GM19043 (cell line): Measurements from ENCODE around the gene HOXA4.

Experiments used
- ATAC-seq: cut with Tn5 transposase; IDR thresholded peaks from one replicate; pipeline ENCODE4 v1.9.1; 2021; ENCODE audit warnings: low read depth; ENCODE audit not compliant: unreplicated experiment

The HOXA4 gene

GRCh38 chr7:27170426-27171324, 40.1 kb upstream of the HOXA4 start:
- no peak for ATAC-seq

GRCh38 chr7:27169658-27170425, 39.3 kb upstream of the HOXA4 start:
- no peak for ATAC-seq

GRCh38 chr7:27168265-27168947, 37.8 kb upstream of the HOXA4 start:
- ATAC-seq = no peak

GRCh38 chr7:27167916-27168264, 37.3 kb upstream of the HOXA4 start:
- no peak for ATAC-seq

GRCh38 chr7:27166531-27167505, 36.3 kb upstream of the HOXA4 start:
- ATAC-seq = no peak

DNA sequence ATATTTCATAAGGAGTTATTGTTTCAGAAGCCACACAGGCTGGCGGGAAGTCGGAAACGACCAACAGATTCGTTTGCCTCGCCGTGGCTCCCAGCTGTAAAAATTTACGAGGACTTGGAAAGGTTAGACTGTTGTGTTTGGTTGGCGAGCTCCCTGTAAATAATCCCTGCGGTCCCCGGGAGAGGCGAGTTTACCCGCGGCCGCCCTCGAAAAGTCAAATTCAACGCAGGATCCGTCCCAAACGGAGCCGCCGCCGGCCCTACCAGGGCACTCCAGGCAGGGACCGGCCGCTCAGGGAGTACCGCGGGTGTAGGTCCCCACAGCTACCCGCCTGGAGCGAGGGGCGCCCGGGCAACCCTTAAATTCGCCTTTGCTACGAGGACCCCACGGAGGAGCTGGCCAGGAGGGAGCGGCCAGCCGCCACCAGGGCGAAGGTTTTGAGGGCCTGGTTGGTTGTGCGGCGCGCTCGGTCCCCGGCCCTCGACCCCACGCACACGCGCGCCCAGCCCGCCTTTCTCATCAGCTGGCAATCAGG, 35.5 kb upstream of the HOXA4 start:
- ATAC-seq = no peak

DNA sequence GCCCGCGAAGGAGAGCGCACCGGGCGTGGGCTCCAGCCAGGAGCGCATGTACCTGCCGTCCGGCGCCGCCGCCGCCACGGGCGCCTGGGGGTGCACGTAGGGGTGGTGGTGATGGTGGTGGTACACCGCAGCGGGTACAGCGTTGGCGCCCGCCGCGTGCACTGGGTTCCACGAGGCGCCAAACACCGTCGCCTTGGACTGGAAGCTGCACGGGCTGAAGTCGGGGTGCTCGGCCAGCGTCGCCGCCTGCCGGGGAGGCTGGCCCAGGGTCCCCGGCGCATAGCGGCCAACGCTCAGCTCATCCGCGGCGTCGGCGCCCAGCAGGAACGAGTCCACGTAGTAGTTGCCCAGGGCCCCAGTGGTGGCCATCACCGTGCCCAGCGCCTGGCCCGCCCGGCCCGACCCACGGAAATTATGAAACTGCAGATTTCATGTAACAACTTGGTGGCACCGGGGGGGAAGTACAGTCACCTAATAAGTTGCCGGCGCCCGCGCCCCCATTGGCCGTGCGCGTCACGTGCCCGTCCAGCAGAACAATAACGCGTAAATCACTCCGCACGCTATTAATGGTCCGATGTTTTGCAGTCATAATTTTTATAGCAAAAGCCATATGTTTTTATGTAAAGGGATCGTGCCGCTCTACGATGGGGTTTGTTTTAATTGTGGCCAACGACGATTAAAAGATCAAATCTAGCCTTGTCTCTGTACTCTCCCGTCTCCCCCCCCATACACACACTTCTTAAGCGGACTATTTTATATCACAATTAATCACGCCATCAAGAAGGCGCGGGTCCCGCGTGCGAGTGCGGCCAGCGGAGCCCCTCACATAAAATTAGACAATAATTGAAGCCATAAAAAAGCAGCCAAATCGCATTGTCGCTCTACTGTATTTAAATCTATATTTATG, 34.8 kb upstream of the HOXA4 start, which contains the start of gene HOXA9:
HOXA9 (minus strand) TSS at position 449 of the 907 bp plus-strand sequence; CDS start at position 369, 80 bp downstream.
- no peak for ATAC-seq

GRCh38 chr7:27164367-27165088, 34.0 kb upstream of the HOXA4 start:
- no peak for ATAC-seq

GRCh38 chr7:27164045-27164366, 33.4 kb upstream of the HOXA4 start:
- no peak for ATAC-seq

- no peak for ATAC-seq
These were observed 32.9 kb upstream of the HOXA4 start for GRCh38 chr7:27163288-27164044.

DNA sequence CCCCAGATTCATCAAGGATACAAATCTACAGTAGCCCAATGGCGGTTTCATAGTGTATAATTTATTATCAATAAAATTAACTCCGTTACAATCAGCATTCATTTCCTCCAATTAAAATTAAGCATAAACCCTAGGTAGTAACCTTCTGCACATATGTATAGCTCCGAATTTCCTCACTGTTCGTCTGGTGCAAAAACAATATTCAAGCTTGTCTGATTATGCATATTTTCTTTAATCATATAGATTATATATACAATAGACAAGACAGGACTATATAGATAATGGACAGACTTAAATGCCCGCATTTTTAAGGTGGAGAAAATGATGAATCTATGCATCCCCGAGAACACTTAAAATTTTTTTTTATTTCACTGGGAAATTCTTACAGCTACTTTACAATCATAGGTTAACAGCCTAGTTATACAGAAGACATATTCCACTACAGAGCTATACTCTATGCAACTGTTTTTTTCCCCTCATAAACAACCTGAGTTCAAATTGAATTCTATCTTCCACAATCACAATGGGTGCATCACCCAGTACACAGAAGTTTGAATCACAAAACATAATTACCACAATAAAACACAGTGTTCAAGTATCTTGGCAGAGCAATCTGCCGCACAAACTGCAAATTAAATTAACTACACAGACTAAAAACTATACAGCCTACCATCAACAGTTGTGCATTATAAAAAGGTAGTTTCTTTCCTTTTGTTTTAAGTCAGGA, 32.2 kb upstream of the HOXA4 start:
- no peak for ATAC-seq

GRCh38 chr7:27161721-27162560, 31.4 kb upstream of the HOXA4 start:
- ATAC-seq = no peak

DNA sequence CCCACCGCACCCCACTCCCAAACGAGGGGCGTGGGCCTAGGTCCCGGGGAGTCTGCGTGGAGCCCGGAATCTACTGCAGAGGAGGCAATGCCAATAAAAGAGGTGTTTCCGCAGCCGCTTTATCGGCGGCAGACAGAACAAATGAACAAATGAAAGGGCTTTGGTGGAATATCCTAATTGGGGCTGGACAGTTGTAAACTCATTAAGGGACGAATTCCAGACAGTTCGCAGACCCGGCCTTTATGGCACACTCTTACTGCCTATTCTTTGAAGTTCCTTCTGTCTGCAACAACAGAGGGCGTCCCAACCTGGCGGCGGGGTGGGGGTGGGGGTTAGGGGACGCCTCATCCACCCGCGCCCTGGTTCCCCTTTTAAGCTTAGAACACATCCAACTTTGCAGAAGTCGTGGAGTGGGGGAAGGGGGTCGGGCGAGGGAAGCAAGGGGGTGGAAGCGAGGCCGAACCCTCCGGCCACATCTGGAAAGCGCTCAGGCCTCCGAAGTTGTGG, 30.7 kb upstream of the HOXA4 start:
- no peak for ATAC-seq

DNA sequence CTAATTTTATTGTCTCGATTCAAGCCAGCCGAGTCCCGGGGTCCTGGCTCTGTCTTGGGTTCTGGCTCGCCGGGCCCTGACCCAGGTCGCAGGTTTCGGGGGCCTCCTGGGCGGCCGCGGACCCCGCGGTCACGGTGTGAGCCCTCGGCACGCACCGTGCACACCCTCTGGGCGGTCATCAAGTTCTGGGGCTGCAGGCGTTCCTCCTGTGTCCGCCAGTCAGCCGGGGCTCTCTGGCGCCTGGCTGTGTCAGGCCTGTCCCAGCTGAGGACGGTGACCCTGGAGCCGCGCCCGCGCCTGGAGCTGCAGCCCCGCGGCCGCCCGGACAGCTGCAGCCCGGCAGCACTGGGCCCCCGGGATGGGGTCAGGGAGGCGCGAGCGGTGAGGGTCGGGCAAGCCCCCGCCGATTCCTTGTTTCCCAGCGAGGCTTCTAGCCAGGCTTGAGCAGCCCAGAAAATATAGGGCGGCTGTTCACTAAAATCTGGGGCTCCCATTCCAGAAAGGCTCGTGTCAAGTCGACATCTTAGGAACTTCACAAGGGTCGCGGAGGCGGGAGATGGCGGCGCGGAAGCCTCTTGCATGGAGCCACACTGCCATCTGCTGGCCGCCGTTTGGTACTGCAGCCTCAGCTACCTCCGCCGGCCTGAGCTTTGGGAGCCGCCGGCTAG, 30.1 kb upstream of the HOXA4 start:
- no peak for ATAC-seq

DNA sequence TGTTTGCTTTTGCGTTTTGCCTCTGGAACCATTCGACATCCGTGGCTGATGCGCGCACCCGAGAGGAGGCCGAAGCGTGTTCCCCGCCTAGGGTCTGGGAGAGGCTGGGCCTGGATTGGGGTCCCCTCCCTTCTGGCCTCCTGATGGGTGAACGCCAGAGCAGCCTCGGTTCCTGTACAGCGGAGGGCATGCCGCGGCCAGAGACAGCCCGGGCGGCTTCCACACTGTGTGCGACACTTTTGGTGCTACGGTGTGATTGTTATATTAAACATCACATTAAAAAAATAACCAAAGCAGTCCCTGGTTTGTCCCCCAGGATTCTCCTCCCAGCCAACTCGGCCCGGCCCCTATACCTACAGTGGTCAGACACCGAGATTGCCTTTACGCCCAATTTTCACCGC, 29.6 kb upstream of the HOXA4 start:
- ATAC-seq = no peak
